Urothelium cell line (cell line): Measurements from ENCODE around the gene SLC26A4.

Source experiments
- DNase-seq: peaks from one replicate; pipeline ENCODE4 v3.0.0; 2011; ENCODE audit warnings: low spot score, mixed read lengths
- FAIRE-seq: peaks from 2 replicates; lab custom pipeline; 2011; peaks lifted over from hg19 to GRCh38; lab: Jason Lieb, UNC

Gene SLC26A4

DNA sequence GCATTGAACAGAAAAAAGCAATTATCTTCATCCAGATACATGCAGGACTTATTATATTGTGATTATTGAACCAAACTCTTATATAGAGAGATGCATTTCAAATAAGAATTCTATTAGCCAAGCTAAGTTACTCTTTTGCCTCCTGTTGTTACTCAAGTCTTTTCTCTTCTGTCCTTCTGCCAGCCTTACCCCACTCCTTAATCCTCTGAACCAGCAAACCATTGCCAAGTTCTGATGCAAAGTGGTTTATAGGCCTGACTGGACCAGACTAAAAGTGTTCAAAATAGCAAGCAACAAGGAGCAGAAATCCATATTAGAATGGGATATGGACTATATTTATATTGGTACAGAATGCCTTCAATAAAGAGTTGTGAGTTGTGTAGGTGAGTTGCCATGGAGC is 2.2 kb upstream of the SLC26A4 start:
- DNase-seq (no peak), FAIRE-seq (no peak)

DNA sequence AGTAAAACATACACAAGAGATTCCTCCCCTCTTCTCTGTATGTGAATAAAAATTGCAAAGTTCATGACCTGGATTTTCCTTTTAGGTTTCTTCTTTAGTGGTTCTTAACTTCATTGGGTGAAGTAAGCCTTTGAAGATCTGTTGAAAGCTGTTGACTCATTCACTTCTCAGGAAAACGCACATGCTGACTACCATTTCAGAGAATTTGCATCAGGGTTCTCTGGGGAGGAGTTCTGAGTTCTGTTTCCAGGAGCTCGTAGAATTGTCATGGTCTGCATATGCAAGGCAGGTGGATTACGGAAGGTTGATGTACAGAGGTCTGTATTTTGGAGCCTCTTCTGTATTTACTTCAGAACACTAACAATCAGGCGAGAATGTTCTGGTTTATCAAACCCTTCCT is 962 bp upstream of the SLC26A4 start:
- FAIRE-seq (no peak), DNase-seq (peak; percentile 12)

DNA sequence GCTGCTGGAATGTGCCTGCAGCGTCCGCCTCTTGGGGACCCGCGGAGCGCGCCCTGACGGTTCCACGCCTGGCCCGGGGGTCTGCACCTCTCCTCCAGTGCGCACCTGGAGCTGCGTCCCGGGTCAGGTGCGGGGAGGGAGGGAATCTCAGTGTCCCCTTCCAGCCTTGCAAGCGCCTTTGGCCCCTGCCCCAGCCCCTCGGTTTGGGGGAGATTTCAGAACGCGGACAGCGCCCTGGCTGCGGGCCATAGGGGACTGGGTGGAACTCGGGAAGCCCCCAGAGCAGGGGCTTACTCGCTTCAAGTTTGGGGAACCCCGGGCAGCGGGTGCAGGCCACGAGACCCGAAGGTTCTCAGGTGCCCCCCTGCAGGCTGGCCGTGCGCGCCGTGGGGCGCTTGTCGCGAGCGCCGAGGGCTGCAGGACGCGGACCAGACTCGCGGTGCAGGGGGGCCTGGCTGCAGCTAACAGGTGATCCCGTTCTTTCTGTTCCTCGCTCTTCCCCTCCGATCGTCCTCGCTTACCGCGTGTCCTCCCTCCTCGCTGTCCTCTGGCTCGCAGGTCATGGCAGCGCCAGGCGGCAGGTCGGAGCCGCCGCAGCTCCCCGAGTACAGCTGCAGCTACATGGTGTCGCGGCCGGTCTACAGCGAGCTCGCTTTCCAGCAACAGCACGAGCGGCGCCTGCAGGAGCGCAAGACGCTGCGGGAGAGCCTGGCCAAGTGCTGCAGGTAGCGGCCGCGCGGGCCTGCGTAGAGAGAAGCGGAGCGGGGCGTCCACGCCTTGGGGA is 645 bp downstream of the SLC26A4 start:
- no peak for DNase-seq
- no peak for FAIRE-seq

DNA sequence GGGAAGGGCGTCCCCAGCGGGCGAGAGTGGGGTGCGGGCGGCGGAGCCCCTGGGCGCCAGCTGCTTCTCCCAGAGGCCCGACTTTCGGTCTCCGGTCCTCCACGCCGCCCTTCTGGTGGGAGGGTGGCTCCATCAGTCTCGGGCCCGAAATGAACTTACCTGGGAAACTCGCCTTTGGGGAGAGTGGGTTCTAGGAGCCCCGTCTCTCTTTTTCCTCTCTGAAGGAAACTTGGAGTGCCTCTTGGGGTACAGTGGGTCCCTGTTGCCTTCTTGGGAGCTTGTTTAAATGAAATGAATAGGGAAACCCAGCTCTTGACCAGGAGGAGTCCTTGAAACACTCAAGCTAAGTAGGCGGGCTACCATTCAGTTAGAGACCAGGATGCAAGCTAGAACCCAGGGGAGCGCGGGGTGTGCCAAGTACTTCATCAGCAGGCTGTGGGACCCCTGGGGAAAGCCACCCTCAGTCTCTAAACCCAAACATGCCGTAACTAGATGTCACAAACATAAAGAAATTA is 1.3 kb downstream of the SLC26A4 start:
- DNase-seq (no peak), FAIRE-seq (no peak)

DNA sequence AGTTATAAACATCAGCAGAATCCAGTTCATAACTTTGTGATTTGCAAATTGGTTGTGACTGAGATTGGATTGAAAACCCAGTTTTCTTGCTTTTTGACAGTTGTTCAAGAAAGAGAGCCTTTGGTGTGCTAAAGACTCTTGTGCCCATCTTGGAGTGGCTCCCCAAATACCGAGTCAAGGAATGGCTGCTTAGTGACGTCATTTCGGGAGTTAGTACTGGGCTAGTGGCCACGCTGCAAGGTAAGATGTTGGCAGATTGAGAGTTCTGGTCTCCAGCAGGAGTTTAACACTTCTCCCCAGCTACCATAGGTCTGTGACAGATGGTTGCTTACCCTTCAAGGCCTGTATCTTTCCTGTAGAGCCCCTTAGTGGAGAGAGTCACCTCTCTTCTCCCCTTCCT is 2.6 kb downstream of the SLC26A4 start:
- DNase-seq (no peak), FAIRE-seq (no peak)

DNA sequence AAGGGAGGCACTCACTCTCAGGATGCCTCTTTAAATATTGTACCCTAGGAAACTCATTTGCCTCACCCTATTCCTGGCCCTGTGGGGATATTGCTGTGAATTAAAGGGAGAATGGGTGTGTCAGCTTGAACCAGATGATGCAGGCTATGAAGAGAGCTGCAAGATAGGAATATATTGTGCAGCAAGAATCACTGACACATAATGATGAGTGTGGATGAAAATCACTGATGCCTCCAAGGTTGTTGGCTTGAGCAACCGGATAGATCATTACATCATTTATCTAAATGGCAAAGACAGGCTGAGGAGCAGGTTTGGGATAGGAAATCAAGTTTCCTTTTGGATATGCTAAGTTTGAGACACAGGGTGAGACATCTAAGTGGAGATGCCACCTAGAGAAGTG is 6.2 kb downstream of the SLC26A4 start:
- DNase-seq, result no peak
- no peak for FAIRE-seq

DNA sequence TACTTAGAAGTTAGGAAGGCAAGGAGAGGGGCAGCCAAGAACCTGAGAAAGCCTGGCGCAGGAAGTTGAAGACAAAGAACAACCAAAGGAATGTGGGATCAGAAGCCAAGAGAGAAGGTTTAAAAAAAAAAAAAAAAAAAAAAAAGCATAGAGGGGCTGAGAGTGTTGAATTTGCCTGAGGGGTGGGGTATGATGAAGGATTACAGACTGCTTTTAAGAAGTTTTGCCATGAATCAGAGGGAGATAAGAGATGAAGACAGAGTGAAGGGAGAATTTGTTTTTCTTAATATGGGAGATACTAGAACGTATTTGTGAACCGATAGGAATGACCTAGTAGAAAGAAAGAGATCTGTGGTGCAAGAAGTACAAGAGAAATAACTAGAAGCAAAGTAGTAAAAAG is 6.7 kb downstream of the SLC26A4 start:
- FAIRE-seq, result no peak

DNA sequence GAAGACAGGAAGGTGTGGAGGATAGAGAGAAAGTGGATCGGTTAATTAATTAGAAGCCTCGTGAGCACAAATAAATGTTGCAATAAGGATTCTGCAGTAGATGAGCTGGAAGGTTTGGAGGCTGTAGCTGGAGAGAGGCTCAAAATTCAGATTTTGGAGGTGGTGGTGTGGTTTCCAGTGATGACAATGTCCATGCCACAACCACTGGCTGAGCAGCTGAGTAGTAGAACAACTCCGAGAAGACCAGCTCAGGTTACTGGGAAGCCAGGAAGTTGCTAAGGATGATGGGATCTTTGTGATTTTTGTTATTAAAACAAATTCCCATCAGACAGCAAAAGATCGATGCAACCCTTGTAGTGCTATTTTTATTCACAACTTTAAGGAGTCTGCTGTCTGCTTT is 7.7 kb downstream of the SLC26A4 start:
- no peak for FAIRE-seq
- DNase-seq, result no peak

More for the DNA sequence above, 6.7 kb downstream of the SLC26A4 start:
- DNase-seq, result no peak

DNA sequence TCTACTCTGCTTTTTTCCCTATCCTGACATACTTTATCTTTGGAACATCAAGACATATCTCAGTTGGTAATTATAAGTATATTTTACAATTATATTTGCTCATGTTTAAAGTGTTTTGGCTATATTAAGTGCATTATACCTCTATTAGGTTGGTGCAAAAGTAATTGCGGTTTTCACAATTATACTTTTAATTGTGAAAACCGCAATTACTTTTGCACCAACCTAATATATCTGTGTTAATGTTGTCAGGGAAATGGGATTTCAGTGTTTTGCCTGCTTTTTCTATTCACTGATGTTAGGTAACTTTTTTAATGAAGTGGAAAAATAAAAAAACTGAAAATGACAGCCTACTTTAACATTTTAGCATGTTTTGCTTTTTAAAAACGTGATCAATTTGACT is 11.6 kb downstream of the SLC26A4 start:
- FAIRE-seq, result no peak
- DNase-seq, result no peak

DNA sequence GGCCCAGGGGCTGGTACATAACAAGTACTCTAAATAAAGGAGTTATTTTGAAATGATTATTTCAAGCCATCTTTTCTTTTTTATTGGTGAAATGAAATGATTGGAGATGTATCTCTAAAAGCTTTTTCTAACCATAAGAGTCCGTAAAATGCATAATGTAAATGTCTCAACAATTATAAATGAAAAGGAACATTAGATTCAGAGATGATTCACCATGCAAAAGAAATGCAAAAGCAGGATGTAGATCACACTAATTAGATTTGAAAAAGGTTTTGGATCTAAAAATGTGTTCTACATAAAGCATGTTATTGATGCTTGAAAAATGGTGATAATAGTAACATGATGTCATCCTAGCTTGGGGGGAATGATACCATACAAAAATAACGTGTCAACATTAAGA is 15.6 kb downstream of the SLC26A4 start:
- DNase-seq (no peak), FAIRE-seq (no peak)

DNA sequence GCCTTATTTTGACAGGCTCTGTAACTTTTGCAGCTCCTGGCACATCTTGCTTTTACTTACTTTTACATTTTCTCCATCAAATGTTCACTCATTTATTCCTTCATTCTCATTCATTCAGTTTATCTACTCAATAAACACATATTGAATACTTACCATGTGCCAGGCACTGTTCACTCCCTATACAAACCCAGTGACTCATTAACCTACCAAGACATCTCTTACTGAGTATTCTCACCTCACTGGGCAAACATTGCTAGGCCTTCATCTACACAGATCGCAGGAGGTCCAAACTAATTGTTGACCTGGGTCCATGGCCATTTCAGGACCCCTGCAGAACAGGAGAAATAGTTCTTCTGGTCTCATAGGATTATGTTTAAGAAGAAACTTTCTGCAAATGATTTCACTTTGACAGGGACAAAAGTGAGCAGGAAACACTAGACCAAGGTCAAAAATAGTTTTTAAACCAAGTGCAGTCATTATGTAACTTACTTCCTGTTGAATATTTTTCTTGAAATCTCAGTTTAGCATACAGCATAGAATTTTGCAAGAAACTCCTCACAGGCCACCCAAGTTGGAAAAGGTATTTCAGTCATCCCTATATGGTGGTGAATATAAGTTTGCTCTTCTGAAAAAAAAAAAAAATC is 17.6 kb downstream of the SLC26A4 start:
- DNase-seq (no peak), FAIRE-seq (no peak)

DNA sequence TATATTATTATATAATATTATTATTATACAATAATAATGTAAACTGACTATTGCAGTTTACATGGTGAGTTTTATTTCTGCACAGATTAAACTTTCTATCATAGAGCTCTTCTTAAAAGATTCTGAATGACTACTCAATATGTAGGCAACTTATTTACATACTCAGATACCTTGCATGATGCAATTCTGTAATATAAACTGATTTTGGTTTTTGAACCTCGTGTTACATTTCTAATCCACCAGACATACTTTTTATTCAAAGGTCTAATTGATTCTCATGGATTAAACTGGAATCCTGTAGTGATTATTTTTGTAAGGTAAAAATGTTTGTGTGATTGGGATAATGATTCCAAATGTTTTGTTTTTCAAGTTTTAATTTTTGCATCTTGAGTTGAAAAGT is 19.9 kb downstream of the SLC26A4 start:
- DNase-seq, result no peak
- no peak for FAIRE-seq

DNA sequence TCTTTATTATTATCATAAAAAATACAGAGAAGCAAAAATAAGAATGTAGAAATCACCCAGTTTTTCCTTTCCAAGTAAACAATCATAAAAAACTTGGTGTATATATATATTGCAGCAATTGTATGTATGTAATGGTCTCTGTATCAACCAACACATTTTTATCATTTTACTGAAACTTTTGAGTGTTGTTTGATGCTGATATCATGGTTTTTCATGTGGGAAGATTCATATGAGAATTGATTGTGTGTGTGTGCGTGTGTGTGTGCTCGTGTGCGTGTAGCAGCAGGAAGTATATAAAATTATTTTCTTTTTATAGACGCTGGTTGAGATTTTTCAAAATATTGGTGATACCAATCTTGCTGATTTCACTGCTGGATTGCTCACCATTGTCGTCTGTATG is 22.3 kb downstream of the SLC26A4 start:
- no peak for FAIRE-seq
- no peak for DNase-seq

DNA sequence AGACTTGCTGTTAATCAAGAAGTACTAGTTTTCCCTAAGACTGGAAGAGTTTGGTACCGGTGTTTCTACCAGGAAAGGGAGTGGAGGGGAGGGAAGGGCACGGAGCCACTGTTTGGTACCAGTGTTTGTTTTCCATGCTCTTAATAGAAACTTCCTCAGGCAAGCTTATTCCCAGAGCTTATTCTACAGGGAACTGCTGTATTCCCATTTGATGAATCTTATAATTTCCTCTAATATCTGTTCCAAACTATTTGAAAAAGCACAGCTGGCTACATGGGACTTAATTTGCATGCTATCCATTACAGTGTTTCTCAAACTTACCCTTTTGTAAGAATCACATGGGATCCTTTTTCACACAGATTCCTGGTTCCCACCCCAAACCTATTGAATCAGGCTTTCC is 23.7 kb downstream of the SLC26A4 start:
- FAIRE-seq (no peak), DNase-seq (no peak)

DNA sequence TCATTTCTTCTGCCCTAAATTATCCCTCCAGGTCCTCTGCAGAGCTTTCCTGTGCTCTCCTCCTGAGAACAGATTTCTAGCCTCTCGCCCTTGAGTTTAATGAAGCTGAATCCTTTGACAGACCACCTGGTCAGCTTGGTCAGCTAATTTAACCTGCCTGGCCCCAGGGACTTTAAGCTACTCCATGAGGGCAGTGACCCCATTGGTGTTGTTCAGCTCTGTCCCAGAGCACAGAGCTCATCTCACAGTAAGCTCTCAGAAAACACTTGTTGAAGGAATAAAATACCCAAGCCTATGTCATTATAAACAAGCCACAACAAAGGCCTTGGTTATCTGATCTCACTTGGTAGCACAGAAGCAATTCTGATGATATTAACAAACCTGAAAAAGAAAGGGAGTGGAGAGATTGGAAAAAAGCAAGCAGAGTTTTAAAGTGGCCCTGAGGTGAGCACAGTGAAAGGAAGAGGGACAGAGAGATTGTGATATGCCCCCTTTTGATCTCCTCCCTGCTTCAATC is 24.4 kb downstream of the SLC26A4 start:
- FAIRE-seq (no peak), DNase-seq (no peak)

DNA sequence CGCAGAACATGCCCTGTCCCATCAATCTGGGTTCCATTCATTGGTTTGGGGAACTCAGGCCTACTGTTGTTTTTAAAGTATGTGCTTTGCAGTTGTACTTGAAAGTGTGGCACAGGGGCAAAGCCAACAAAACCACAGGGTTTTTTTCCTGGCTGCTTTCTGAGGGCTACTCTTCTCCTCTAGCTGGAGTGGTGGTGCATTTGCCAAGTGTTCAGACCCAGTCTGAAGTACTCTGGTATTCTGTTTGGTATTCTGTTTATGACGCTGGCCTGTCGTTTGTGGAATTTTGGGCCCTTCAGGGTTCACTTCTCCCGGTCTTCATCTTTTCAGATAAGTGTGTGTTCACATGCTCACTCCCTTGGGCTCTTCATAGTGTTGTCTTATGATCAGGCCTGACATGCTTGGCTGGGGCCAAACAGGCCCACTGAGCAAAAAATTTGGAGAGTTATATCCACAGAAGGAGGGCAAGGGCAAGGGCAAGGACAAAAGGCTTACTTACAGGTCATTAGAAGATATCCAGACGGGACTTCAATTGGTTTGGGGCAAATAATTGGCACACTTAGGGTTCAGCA is 26.3 kb downstream of the SLC26A4 start:
- DNase-seq (no peak), FAIRE-seq (no peak)

DNA sequence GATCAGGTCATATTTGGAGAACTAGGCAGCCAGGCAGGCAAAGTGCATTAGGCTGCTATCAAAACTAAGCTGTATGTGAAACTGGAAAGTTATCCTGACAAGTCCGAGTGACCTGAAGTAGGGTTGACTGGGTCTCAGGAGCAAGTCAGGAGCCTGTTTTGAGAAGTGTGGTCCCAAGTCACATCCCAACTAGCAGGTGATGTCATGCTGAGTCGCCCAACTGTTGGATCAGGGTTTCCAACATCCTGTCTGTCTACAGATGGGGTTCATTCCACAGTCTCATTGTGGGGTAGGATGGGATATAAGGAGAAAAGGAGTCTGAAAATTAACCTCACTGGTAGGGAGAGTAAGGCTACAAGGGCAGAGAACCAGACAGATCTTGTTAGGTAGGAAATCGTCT is 27.0 kb downstream of the SLC26A4 start:
- DNase-seq (peak; percentile 37), FAIRE-seq (no peak)

DNA sequence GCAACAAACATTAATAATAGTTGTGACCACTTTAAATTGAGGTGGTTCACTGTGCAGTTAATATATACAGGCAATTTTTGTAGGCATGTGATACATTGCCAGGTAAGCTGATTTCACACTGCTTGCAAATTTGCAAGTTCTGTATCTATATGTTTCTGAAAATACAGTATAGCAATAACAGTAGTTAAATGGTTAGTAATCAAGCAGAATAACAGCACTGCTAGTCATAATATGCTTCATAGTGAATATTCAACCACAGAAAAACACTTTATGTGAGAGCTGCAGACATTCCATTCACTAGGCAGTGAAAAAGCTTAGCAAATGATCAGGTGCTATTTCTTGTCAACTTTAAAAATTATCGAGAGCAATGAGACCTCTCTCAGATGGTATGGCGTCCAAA is 28.9 kb downstream of the SLC26A4 start:
- no peak for FAIRE-seq
- DNase-seq, result no peak

DNA sequence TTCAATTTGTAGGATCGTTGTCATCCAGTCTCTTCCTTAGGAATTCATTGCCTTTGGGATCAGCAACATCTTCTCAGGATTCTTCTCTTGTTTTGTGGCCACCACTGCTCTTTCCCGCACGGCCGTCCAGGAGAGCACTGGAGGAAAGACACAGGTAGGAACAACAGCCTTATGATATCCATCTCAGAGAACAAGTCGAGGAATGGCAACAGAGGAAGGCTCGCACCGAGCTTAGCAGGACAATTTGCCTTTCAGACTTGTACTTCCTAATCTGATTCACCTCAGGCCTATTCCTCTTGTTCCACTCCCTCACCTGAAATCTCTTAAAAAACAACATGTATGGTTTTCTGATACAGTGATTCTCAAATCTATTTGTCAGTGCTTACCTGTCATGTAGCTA is 29.5 kb downstream of the SLC26A4 start:
- FAIRE-seq, result no peak
- DNase-seq, result no peak

DNA sequence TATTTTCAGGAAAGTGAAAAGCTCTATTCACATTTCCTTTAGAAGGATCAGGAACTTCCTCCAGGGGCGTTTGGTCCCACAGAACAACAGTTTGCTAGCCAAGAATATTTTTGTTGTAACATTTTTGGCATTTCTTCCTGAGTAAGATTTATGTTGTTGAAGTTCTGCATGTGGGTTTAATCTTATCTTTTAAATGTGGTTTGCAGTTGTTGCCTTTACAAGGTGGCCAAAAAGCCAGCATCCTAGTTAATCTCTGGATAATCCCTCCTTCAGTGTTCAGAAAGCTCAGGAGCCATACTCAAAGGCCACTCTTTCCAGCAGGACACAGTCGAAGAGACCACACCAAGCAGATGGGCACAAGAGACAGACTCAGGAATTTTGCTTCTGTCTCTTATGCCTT is 30.0 kb downstream of the SLC26A4 start:
- no peak for DNase-seq
- no peak for FAIRE-seq

DNA sequence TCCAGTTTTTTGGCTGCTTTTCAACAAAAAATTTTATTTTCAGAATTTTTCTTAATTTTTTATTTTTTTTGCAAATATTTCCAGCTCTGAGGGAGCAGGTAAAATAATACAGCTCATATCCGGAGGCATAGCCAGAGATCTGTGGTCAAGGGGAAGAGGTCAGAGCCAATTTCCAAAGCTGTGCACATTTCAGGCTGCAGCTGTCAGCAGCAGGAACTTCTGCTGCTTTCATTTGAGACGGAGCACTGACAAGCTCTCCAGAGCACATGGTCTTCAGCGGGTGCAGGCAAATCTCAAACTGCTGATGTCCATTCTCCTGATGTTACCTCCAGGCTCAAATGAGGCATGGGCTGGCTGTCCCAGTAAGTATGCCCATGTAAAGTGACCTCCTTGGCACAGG is 31.1 kb downstream of the SLC26A4 start:
- DNase-seq (no peak), FAIRE-seq (no peak)

DNA sequence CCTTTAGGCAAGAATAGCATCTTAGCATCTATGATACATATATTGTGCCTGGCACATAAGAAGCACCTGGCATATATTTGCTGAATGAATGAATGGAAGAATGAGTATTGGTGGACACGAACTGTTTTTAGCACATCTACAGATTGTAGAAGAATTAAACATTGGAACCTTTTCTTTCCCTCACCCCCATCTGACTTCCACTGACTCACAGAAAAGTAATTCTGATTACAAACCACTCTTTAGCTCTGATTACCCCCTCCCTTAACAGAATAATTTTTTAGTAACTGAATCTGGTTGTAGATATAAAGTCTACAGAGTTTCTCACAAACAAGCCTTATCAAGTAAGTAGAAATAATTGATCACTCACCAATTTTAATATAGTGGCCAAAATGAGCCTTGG is 31.9 kb downstream of the SLC26A4 start:
- FAIRE-seq (no peak), DNase-seq (no peak)
